ENCODE results near the gene PPA1. TPM values are rescaled to one million over a fixed set of nuclear protein-coding genes. Genes with fewer than 3 reads are reported as not detected.

The PPA1 gene
- total RNA-seq, 1 donor from 2014 or later: 82.4 TPM

DNA sequence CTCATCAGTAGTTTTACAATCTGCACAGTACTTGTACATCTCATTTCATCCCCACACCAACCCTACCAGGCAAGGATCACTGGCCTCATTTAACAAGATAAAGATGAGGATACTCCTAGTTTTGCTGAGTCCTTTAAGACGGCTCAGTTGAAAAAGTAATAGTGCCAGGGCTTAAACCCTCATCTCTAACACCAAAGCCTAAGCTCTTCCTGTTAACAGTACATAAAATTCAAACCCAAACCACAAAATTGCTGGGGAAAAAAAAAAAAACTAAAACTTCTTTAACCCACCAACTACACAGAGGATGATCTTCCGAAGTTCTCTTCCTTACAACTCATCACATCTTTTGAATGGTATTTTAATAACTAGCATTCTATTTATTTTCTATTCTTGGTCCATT lies 64.2 kb downstream of the PPA1 start:
- TF ChIP-seq, protein P1, sequence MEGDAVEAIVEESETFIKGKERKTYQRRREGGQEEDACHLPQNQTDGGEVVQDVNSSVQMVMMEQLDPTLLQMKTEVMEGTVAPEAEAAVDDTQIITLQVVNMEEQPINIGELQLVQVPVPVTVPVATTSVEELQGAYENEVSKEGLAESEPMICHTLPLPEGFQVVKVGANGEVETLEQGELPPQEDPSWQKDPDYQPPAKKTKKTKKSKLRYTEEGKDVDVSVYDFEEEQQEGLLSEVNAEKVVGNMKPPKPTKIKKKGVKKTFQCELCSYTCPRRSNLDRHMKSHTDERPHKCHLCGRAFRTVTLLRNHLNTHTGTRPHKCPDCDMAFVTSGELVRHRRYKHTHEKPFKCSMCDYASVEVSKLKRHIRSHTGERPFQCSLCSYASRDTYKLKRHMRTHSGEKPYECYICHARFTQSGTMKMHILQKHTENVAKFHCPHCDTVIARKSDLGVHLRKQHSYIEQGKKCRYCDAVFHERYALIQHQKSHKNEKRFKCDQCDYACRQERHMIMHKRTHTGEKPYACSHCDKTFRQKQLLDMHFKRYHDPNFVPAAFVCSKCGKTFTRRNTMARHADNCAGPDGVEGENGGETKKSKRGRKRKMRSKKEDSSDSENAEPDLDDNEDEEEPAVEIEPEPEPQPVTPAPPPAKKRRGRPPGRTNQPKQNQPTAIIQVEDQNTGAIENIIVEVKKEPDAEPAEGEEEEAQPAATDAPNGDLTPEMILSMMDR (IDR thresholded peaks at IDR 0.05; ENCODE audit: partially characterized antibody, unreplicated experiment): no peak
- Mint-ChIP-seq H3K4me3 (ENCODE audit: unreplicated experiment) (peak overlapping the region; percentile 98), H3K4me1 (ENCODE audit: low read depth, unreplicated experiment) (peaks cover 11% of the 10 kb centered on the region), H3K36me3 (ENCODE audit: unreplicated experiment) (no peaks in the 10 kb centered on the region), H3K27me3 (ENCODE audit: unreplicated experiment) (no peaks in the 10 kb centered on the region), H3K27ac (ENCODE audit: unreplicated experiment) (peak overlapping the region; percentile 96), H3K9me3 (ENCODE audit: unreplicated experiment) (peaks cover 2% of the 10 kb centered on the region)
- DNase-seq: no peak

- H3K27me3 Mint-ChIP-seq (ENCODE audit: unreplicated experiment): no peaks in the 10 kb centered on the region
- no peak overlapping the region for H3K27ac Mint-ChIP-seq (ENCODE audit: unreplicated experiment)
These were observed 66.0 kb downstream of the PPA1 start for GRCh38 chr10:70167246-70167645.

GRCh38 chr10:70166394-70166793 lies 66.8 kb downstream of the PPA1 start:
- Mint-ChIP-seq H3K36me3 (ENCODE audit: unreplicated experiment) (no peaks in the 10 kb centered on the region), H3K4me3 (ENCODE audit: unreplicated experiment) (no peak overlapping the region), H3K9me3 (ENCODE audit: unreplicated experiment) (peaks cover 2% of the 10 kb centered on the region), H3K4me1 (ENCODE audit: low read depth, unreplicated experiment) (peaks cover 20% of the 10 kb centered on the region), H3K27me3 (ENCODE audit: unreplicated experiment) (no peaks in the 10 kb centered on the region), H3K27ac (ENCODE audit: unreplicated experiment) (no peak overlapping the region)
- TF ChIP-seq, protein P1 (IDR thresholded peaks at IDR 0.05; ENCODE audit: partially characterized antibody, unreplicated experiment): no peak
- DNase-seq: no peak

More at GRCh38 chr10:70167246-70167645, 66.0 kb downstream of the PPA1 start:
- Mint-ChIP-seq H3K9me3 (ENCODE audit: unreplicated experiment) (peaks cover 2% of the 10 kb centered on the region), H3K36me3 (ENCODE audit: unreplicated experiment) (no peaks in the 10 kb centered on the region), H3K4me1 (ENCODE audit: low read depth, unreplicated experiment) (peaks cover 14% of the 10 kb centered on the region), H3K4me3 (ENCODE audit: unreplicated experiment) (peak overlapping the region; percentile 45)
- DNase-seq: no peak
- TF ChIP-seq, protein P1 (IDR thresholded peaks at IDR 0.05; ENCODE audit: partially characterized antibody, unreplicated experiment): no peak

- H3K4me1 Mint-ChIP-seq (ENCODE audit: low read depth, unreplicated experiment): peaks cover 19% of the 10 kb centered on the region
- TF ChIP-seq, protein P1 (IDR thresholded peaks at IDR 0.05; ENCODE audit: partially characterized antibody, unreplicated experiment): no peak
- no peak for DNase-seq
- no peaks in the 10 kb centered on the region for H3K9me3 Mint-ChIP-seq (ENCODE audit: unreplicated experiment)
- H3K27me3 Mint-ChIP-seq (ENCODE audit: unreplicated experiment): no peaks in the 10 kb centered on the region
- H3K27ac Mint-ChIP-seq (ENCODE audit: unreplicated experiment): no peak overlapping the region
- no peaks in the 10 kb centered on the region for H3K36me3 Mint-ChIP-seq (ENCODE audit: unreplicated experiment)
- H3K4me3 Mint-ChIP-seq (ENCODE audit: unreplicated experiment): no peak overlapping the region
These were observed 69.1 kb downstream of the PPA1 start for GRCh38 chr10:70164163-70164562.

DNA sequence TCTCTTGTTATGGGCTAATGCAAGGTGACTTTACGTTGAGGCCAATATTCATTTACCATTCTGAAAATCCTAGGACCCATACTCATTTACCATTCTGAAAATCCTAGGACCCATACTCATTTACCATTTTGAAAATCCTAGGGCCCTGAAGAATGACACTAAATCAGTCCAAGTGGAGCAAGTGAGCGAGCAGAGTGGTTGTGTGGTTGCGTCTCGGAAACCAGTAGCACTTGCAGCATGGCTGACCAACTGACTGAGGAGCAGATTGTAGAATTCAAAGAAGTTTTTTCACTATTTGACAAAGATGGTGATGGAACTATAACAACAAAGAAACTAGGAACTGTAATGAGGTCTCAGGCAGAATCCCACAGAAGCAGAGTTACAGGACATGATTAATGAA lies 69.8 kb downstream of the PPA1 start:
- Mint-ChIP-seq H3K36me3 (ENCODE audit: unreplicated experiment) (no peaks in the 10 kb centered on the region), H3K9me3 (ENCODE audit: unreplicated experiment) (no peaks in the 10 kb centered on the region), H3K27me3 (ENCODE audit: unreplicated experiment) (no peaks in the 10 kb centered on the region), H3K27ac (ENCODE audit: unreplicated experiment) (no peak overlapping the region), H3K4me3 (ENCODE audit: unreplicated experiment) (no peak overlapping the region), H3K4me1 (ENCODE audit: low read depth, unreplicated experiment) (peaks cover 12% of the 10 kb centered on the region)
- TF ChIP-seq, protein P1 (IDR thresholded peaks at IDR 0.05; ENCODE audit: partially characterized antibody, unreplicated experiment): no peak
- no peak for DNase-seq

All from glutamatergic neuron (in vitro differentiated cells).